Skeletal muscle tissue (tissue), 4 donors: ENCODE results near the gene NOTUM. TPM values are rescaled to one million over a fixed set of nuclear protein-coding genes. Genes with fewer than 3 reads are reported as not detected.

Experiments used
- H3K27ac ChIP-seq: one replicate; pipeline ENCODE4 v1.7.0; 2013; ENCODE audit warnings: mild to moderate bottlenecking, low read depth, low read length, inconsistent platforms
- H3K27me3 ChIP-seq, 3 donors: one replicate each; pipeline ENCODE4 v1.7.0; 2013; ENCODE audit warnings: low read length in 3 of 3; ENCODE audit not compliant: control insufficient read depth in 3 of 3, insufficient read depth in 3 of 3
- H3K36me3 ChIP-seq, 3 donors: one replicate each; pipeline ENCODE4 v1.7.0; 2013; ENCODE audit warnings: low read length in 3 of 3; ENCODE audit not compliant: control insufficient read depth in 3 of 3, insufficient read depth in 3 of 3
- H3K4me1 ChIP-seq, 3 donors: one replicate each; pipeline ENCODE4 v1.7.0; 2013; ENCODE audit warnings: low read length in 3 of 3, mild to moderate bottlenecking in 3 of 3; ENCODE audit not compliant: control insufficient read depth in 3 of 3, insufficient read depth in 3 of 3
- H3K4me3 ChIP-seq, 3 donors: one replicate each; pipeline ENCODE4 v1.7.0; 2013; ENCODE audit warnings: low read length in 3 of 3
- H3K9ac ChIP-seq, 3 donors: one replicate each; pipeline ENCODE4 v1.7.0; 2013; ENCODE audit warnings: low read length in 3 of 3, mild to moderate bottlenecking in 3 of 3, moderate library complexity in 2 of 3, low read depth in 1 of 3
- H3K9me3 ChIP-seq, 3 donors: one replicate each; pipeline ENCODE4 v1.7.0; 2013; ENCODE audit warnings: low read length in 3 of 3; ENCODE audit not compliant: control insufficient read depth in 3 of 3
- total RNA-seq: library from RNA; depleted of rRNA; stranded (reverse); fragments of >200 nt; gene quantifications from one replicate; pipeline ENCODE4 v1.2.3, GENCODE V29; 2014
- donor health status: Osteomylitis.

Gene NOTUM
- total RNA-seq, 1 donor from 2014 or later, result 0.52 TPM

GRCh38 chr17:81962499-81963441 is 1.8 kb upstream of the NOTUM start:
- Histone ChIP-seq H3K9ac (peak overlapping the region; percentile 57 to 76 (median 64)), H3K36me3 (no peaks in the 10 kb centered on the region), H3K27me3 (peaks cover 23 to 39% (median 33%) of the 10 kb centered on the region in 3 donors), H3K27ac (peak overlapping the region; percentile 73), H3K9me3 (no peaks in the 10 kb centered on the region), H3K4me1 (peaks cover 21 to 37% (median 34%) of the 10 kb centered on the region in 3 donors), H3K4me3 (peak overlapping the region in 2 of 3 donors; percentile 40 to 54)

- peaks cover 23 to 42% (median 36%) of the 10 kb centered on the region in 3 donors for H3K27me3 ChIP-seq
- H3K27ac ChIP-seq, result peak overlapping the region; percentile 73
Observed at GRCh38 chr17:81961521-81962498, 823 bp upstream of the NOTUM start.

GRCh38 chr17:81960130-81960958 is 643 bp downstream of the NOTUM start:
- Histone ChIP-seq H3K9me3 (no peaks in the 10 kb centered on the region), H3K4me3 (peak overlapping the region in 2 of 3 donors; percentile 45 to 54), H3K36me3 (no peaks in the 10 kb centered on the region), H3K27ac (no peak overlapping the region), H3K4me1 (peaks cover 13 to 28% (median 27%) of the 10 kb centered on the region in 3 donors), H3K27me3 (peaks cover 23 to 44% (median 36%) of the 10 kb centered on the region in 3 donors), H3K9ac (peak overlapping the region in 1 of 3 donors; percentile 40)

More at GRCh38 chr17:81961521-81962498, 823 bp upstream of the NOTUM start:
- Histone ChIP-seq H3K36me3 (no peaks in the 10 kb centered on the region), H3K9me3 (no peaks in the 10 kb centered on the region), H3K4me1 (peaks cover 13 to 28% (median 27%) of the 10 kb centered on the region in 3 donors), H3K4me3 (peak overlapping the region; percentile 14 to 54 (median 40)), H3K9ac (peak overlapping the region; percentile 57 to 76 (median 64))

GRCh38 chr17:81959362-81960129 is 1.4 kb downstream of the NOTUM start:
- Histone ChIP-seq H3K27ac (no peak overlapping the region), H3K36me3 (no peaks in the 10 kb centered on the region), H3K4me3 (peak overlapping the region in 2 of 3 donors; percentile 54 to 60), H3K27me3 (peaks cover 23 to 44% (median 34%) of the 10 kb centered on the region in 3 donors), H3K4me1 (peaks cover 13 to 28% (median 27%) of the 10 kb centered on the region in 3 donors), H3K9ac (peak overlapping the region in 2 of 3 donors; percentile 59 to 62), H3K9me3 (no peaks in the 10 kb centered on the region)

- peaks cover 13 to 28% (median 27%) of the 10 kb centered on the region in 3 donors for H3K4me1 ChIP-seq
- peaks cover 23 to 44% (median 33%) of the 10 kb centered on the region in 3 donors for H3K27me3 ChIP-seq
- H3K36me3 ChIP-seq, result no peaks in the 10 kb centered on the region
- peak overlapping the region in 2 of 3 donors; percentile 54 to 60 for H3K4me3 ChIP-seq
- H3K27ac ChIP-seq, result no peak overlapping the region
- no peaks in the 10 kb centered on the region for H3K9me3 ChIP-seq
- peak overlapping the region in 2 of 3 donors; percentile 59 to 62 for H3K9ac ChIP-seq
Observed at GRCh38 chr17:81958633-81959342, 2.2 kb downstream of the NOTUM start.

GRCh38 chr17:81957691-81958432 is 3.1 kb downstream of the NOTUM start:
- no peak overlapping the region for H3K4me3 ChIP-seq
- H3K9ac ChIP-seq, result peak overlapping the region in 1 of 3 donors; percentile 0
- peaks cover 23 to 44% (median 31%) of the 10 kb centered on the region in 3 donors for H3K27me3 ChIP-seq
- H3K36me3 ChIP-seq, result no peaks in the 10 kb centered on the region
- no peaks in the 10 kb centered on the region for H3K9me3 ChIP-seq
- no peak overlapping the region for H3K27ac ChIP-seq
- H3K4me1 ChIP-seq, result peaks cover 9 to 24% (median 22%) of the 10 kb centered on the region in 3 donors

- peaks cover 18 to 34% (median 26%) of the 10 kb centered on the region in 3 donors for H3K27me3 ChIP-seq
- H3K9ac ChIP-seq, result no peak overlapping the region
- H3K27ac ChIP-seq, result no peak overlapping the region
- no peak overlapping the region for H3K4me3 ChIP-seq
- no peaks in the 10 kb centered on the region for H3K9me3 ChIP-seq
- peaks cover under 1 to 15% (median 12%) of the 10 kb centered on the region in 3 donors for H3K4me1 ChIP-seq
- no peaks in the 10 kb centered on the region for H3K36me3 ChIP-seq
Observed at GRCh38 chr17:81956607-81957589, 4.1 kb downstream of the NOTUM start.
